Tibial nerve (tissue), 3 donors: ENCODE data around the gene BIRC3.

Experiments
- CTCF ChIP-seq, 5 experiments: fragments of 200-600 bp in 3 of 5; fragments of 450-650 bp in 2 of 5; sonication (generic) in 3 of 5; IDR thresholded peaks; one replicate each; pipeline ENCODE4 v1.5.1; 2016 to 2019; ENCODE audit warnings: antibody characterized with exemption in 5 of 5, mild to moderate bottlenecking in 3 of 5, moderate library complexity in 2 of 5
- POLR2A ChIP-seq, 2 donors: fragments of 450-650 bp; IDR thresholded peaks; one replicate each; pipeline ENCODE4 v1.6.1; 2017; ENCODE audit warnings: antibody characterized with exemption in 2 of 2, mild to moderate bottlenecking in 2 of 2, moderate library complexity in 2 of 2

GRCh38 chr11:102361086-102362031, 44.1 kb downstream of the BIRC3 start:
- TF ChIP-seq CTCF (IDR thresholded peaks at IDR 0.05) (no peak), POLR2A (IDR thresholded peaks at IDR 0.05) (no peak)
